Neural progenitor cell (in vitro differentiated cells): ENCODE results near the gene RORB. TPM values are rescaled to one million over a fixed set of nuclear protein-coding genes. Genes with fewer than 3 reads are reported as not detected.
A peak's percentile ranks its signal among the peaks of the same experiment; 100 is the strongest.

ENCODE experiments used
- DNase-seq: peaks from one replicate; pipeline ENCODE4 v3.0.0-alpha.2; 2016; ENCODE audit warnings: low spot score
- H2AFZ ChIP-seq: fragments of 200-600 bp; sonication (generic); replicated peaks from 2 replicates; pipeline ENCODE4 v1.6.1; 2016; ENCODE audit warnings: antibody characterized with exemption
- H3F3A ChIP-seq: fragments of 200-600 bp; sonication (generic); 2 replicates; pipeline ENCODE4 v1.6.1; 2016; ENCODE audit warnings: antibody characterized with exemption, low read depth
- H3K27ac ChIP-seq: fragments of 200-600 bp; sonication (generic); 2 replicates; pipeline ENCODE4 v1.5.1; 2016; ENCODE audit warnings: mild to moderate bottlenecking
- H3K27me3 ChIP-seq: fragments of 200-600 bp; sonication (generic); 2 replicates; pipeline ENCODE4 v1.6.1; 2016; ENCODE audit warnings: mild to moderate bottlenecking, moderate library complexity
- H3K36me3 ChIP-seq: fragments of 200-600 bp; sonication (generic); 2 replicates; pipeline ENCODE4 v1.5.1; 2016
- H3K4me1 ChIP-seq: fragments of 200-600 bp; sonication (generic); 2 replicates; pipeline ENCODE4 v1.6.1; 2016; ENCODE audit warnings: mixed run types
- H3K4me2 ChIP-seq: fragments of 200-600 bp; sonication (generic); 2 replicates; pipeline ENCODE4 v1.6.1; 2016
- H3K4me3 ChIP-seq: fragments of 200-600 bp; sonication (generic); 2 replicates; pipeline ENCODE4 v1.5.1; 2016
- H3K79me2 ChIP-seq: fragments of 200-600 bp; sonication (generic); 2 replicates; pipeline ENCODE4 v1.6.1; 2016; ENCODE audit warnings: low read depth
- H3K9ac ChIP-seq: fragments of 200-600 bp; sonication (generic); 2 replicates; pipeline ENCODE4 v1.6.1; 2016
- H3K9me3 ChIP-seq: fragments of 200-600 bp; sonication (generic); 2 replicates; pipeline ENCODE4 v1.5.1; 2016; ENCODE audit warnings: low read depth
- H4K20me1 ChIP-seq: fragments of 200-600 bp; sonication (generic); 2 replicates; pipeline ENCODE4 v1.6.1; 2016; ENCODE audit warnings: low read depth
- H3K27ac Mint-ChIP-seq: 3 replicates; pipeline ENCODE4 v1.8.0; 2021; ENCODE audit warnings: mixed read lengths
- H3K27me3 Mint-ChIP-seq: 2 replicates; pipeline ENCODE4 v1.8.0; 2022; ENCODE audit warnings: low read depth, mild to moderate bottlenecking, inconsistent platforms, moderate library complexity, mixed read lengths; ENCODE audit not compliant: insufficient read depth
- H3K36me3 Mint-ChIP-seq: 3 replicates; pipeline ENCODE4 v1.8.0; 2021; ENCODE audit warnings: mixed read lengths
- H3K4me1 Mint-ChIP-seq: 3 replicates; pipeline ENCODE4 v1.8.0; 2021; ENCODE audit warnings: mixed read lengths
- H3K4me3 Mint-ChIP-seq: 3 replicates; pipeline ENCODE4 v1.8.0; 2021; ENCODE audit warnings: mild to moderate bottlenecking, moderate library complexity, mixed read lengths
- H3K9me3 Mint-ChIP-seq: 3 replicates; pipeline ENCODE4 v1.8.0; 2020; ENCODE audit warnings: mixed read lengths
- CTCF ChIP-seq: fragments of 200-600 bp; sonication (generic); IDR thresholded peaks from 2 replicates; pipeline ENCODE4 v1.5.1; 2017; ENCODE audit warnings: antibody characterized with exemption, mild to moderate bottlenecking
- EZH2 ChIP-seq: fragments of 200-600 bp; sonication (generic); IDR thresholded peaks from 2 replicates; pipeline ENCODE4 v1.6.1; 2017; ENCODE audit warnings: antibody characterized with exemption, mild to moderate bottlenecking, moderate library complexity
- EZH2phosphoT487 ChIP-seq: fragments of 200-600 bp; sonication (generic); IDR thresholded peaks from 2 replicates; pipeline ENCODE4 v1.6.1; 2017; ENCODE audit warnings: antibody characterized with exemption
- total RNA-seq: library from RNA; depleted of rRNA; stranded (reverse); fragments of >200 nt; gene quantifications from 2 replicates; pipeline ENCODE4 v1.2.3, GENCODE V29; 2015; ENCODE audit warnings: low replicate concordance

Gene RORB
- total RNA-seq: 2.5 and 4.2 TPM in 2 replicates

- Histone ChIP-seq H3K27ac (no peak within 1 kb of the TSS), H3K9ac (no peak within 1 kb of the TSS), H3K9me3 (no peaks in the 10 kb centered on the region), H3K79me2 (no peaks in the 10 kb centered on the region), H3K4me2 (peak within 1 kb of the TSS; percentile 79), H3K36me3 (no peaks in the 10 kb centered on the region), H3F3A (peaks cover 12% of the 10 kb centered on the region), H3K4me1 (peaks cover 6% of the 10 kb centered on the region), H3K4me3 (peak within 1 kb of the TSS; percentile 71), H2AFZ (peak within 1 kb of the TSS; percentile 98), H3K27me3 (peaks cover 64% of the 10 kb centered on the region), H4K20me1 (peaks cover 8% of the 10 kb centered on the region)
- Mint-ChIP-seq H3K4me1 (peaks cover 20% of the 10 kb centered on the region), H3K27ac (peak within 1 kb of the TSS; percentile 95), H3K9me3 (peaks cover 2% of the 10 kb centered on the region), H3K4me3 (peak within 1 kb of the TSS; percentile 93), H3K27me3 (peaks cover 33% of the 10 kb centered on the region), H3K36me3 (no peaks in the 10 kb centered on the region)
- TF ChIP-seq EZH2: no peak
- peak; percentile 17 for TF ChIP-seq EZH2phosphoT487
- peak; percentile 95 for DNase-seq
These were observed at the start of gene RORB for GRCh38 chr9:74496819-74497747. Gene RORB (plus strand): TSS chr9:74497335. CDS start chr9:74497977, 642 bp downstream.

- H3K4me3 Mint-ChIP-seq: no peak overlapping the region
- Histone ChIP-seq H3K27me3 (no peaks in the 10 kb centered on the region), H3K79me2 (no peaks in the 10 kb centered on the region), H3K9me3 (no peaks in the 10 kb centered on the region), H4K20me1 (no peaks in the 10 kb centered on the region), H3K27ac (no peak overlapping the region), H3K4me1 (no peaks in the 10 kb centered on the region), H3F3A (no peaks in the 10 kb centered on the region), H3K36me3 (no peaks in the 10 kb centered on the region), H3K4me2 (no peak overlapping the region), H3K9ac (no peak overlapping the region), H2AFZ (peak overlapping the region; percentile 4), H3K4me3 (no peak overlapping the region)
- DNase-seq: no peak
- no peaks in the 10 kb centered on the region for H3K4me1 Mint-ChIP-seq
- H3K27me3 Mint-ChIP-seq: peaks cover 5% of the 10 kb centered on the region
- no peak overlapping the region for H3K27ac Mint-ChIP-seq
- H3K9me3 Mint-ChIP-seq: no peaks in the 10 kb centered on the region
- no peaks in the 10 kb centered on the region for H3K36me3 Mint-ChIP-seq
- TF ChIP-seq CTCF (no peak), EZH2phosphoT487 (no peak), EZH2 (no peak)
These were observed 49.5 kb upstream of the RORB start for GRCh38 chr9:74447451-74448193.

GRCh38 chr9:74449060-74449459, 48.1 kb upstream of the RORB start:
- DNase-seq: no peak
- Histone ChIP-seq H2AFZ (no peak overlapping the region), H3K79me2 (no peaks in the 10 kb centered on the region), H3K9ac (no peak overlapping the region), H3K4me1 (no peaks in the 10 kb centered on the region), H3F3A (no peaks in the 10 kb centered on the region), H3K4me2 (no peak overlapping the region), H3K27ac (no peak overlapping the region), H4K20me1 (no peaks in the 10 kb centered on the region), H3K36me3 (no peaks in the 10 kb centered on the region), H3K4me3 (no peak overlapping the region), H3K9me3 (no peaks in the 10 kb centered on the region), H3K27me3 (no peaks in the 10 kb centered on the region)
- H3K9me3 Mint-ChIP-seq: no peaks in the 10 kb centered on the region
- H3K4me1 Mint-ChIP-seq: no peaks in the 10 kb centered on the region
- no peak overlapping the region for H3K4me3 Mint-ChIP-seq
- H3K27me3 Mint-ChIP-seq: peaks cover 5% of the 10 kb centered on the region
- no peaks in the 10 kb centered on the region for H3K36me3 Mint-ChIP-seq
- H3K27ac Mint-ChIP-seq: no peak overlapping the region
- TF ChIP-seq EZH2phosphoT487: no peak
- TF ChIP-seq EZH2: no peak
- no peak for TF ChIP-seq CTCF
